ENCODE measurements around the gene TTLL10.

DNA sequence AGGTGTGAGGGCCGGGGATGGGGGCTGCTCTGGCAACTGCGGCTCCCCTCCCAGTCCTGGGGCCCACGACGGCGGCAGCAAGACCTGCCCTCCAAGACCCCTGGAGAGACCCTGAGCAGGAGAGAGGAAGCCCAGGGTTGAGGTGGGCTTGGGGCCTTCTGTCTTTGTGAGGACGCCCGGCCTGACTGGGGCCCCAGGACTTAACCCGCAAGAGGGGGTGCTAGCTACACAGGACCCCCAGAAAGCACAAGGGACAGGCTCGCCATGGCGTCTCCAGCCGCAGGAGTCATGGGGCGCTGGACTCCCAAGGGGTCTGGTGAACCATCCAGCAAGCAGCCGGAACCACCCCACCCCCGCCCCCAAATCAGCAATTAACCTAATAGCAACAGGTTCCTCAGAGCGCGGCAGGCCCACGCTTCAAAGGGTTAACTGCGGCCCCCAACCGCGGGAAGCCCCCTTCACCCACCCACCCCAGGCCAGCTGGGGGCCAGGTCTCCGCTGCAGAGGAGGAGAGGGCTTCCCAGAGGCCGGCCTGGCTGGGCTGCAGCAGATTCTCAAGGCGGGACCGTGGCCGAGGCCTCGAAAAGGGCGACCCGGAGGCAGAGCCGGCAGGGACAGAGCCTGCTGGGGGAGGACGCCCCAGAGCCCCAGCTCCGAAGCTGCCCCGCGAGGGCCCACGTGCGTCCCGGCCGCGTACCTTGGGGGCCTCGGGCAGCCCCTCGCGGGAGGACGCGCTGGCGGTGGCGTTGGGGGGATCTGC lies 72.3 kb downstream of the TTLL10 start:
- TF ChIP-seq ZNF274 (IDR thresholded peaks at IDR 0.05; ENCODE audit: low read depth, low read length) (no peak), YY1 (IDR thresholded peaks at IDR 0.05; ENCODE audit: insufficient read depth, insufficient read length) (no peak), SUZ12 (IDR thresholded peaks at IDR 0.05; ENCODE audit: extremely low read depth, insufficient read depth, insufficient read length) (no peak)

All from NT2/D1 (cell line).